Sigmoid colon (tissue), 7 donors: ENCODE results near the gene CALHM3. TPM values are rescaled to one million over a fixed set of nuclear protein-coding genes. Genes with fewer than 3 reads are reported as not detected.

Experiments
- DNase-seq: peaks from one replicate; pipeline ENCODE4 v3.0.0-alpha.2; 2019
- H3K27ac ChIP-seq, 4 donors: fragments of 200-600 bp; sonication (generic); one replicate each; pipeline ENCODE4 v1.5.1; 2016 to 2019; ENCODE audit warnings: mild to moderate bottlenecking in 1 of 4
- H3K27me3 ChIP-seq, 3 donors: fragments of 200-600 bp; sonication (generic); one replicate each; pipeline ENCODE4 v1.5.1; 2019; ENCODE audit warnings: mild to moderate bottlenecking in 1 of 3
- H3K36me3 ChIP-seq, 4 donors: fragments of 200-600 bp; sonication (generic); one replicate each; pipeline ENCODE4 v1.5.1; 2016 to 2019
- H3K4me1 ChIP-seq, 4 donors: fragments of 200-600 bp; sonication (generic); one replicate each; pipeline ENCODE4 v1.5.1; 2017 to 2019
- H3K4me3 ChIP-seq, 4 donors: fragments of 200-600 bp; sonication (generic); one replicate each; pipeline ENCODE4 v1.5.1; 2017 to 2019; ENCODE audit warnings: mild to moderate bottlenecking in 2 of 4, moderate library complexity in 1 of 4
- H3K9me3 ChIP-seq, 4 donors: fragments of 200-600 bp in 3 of 4; sonication (generic) in 3 of 4; one replicate each; pipeline versions ENCODE4 v1.5.1 to v1.6.1; 2013 to 2019
- CTCF ChIP-seq, 4 experiments: fragments of 450-650 bp in 3 of 4; fragments of 200-600 bp in 1 of 4; IDR thresholded peaks; one replicate each; pipeline ENCODE4 v1.5.1; 2016 to 2019; ENCODE audit warnings: antibody characterized with exemption in 4 of 4, mild to moderate bottlenecking in 3 of 4, moderate library complexity in 2 of 4
- EP300 ChIP-seq, 4 donors: sonication (generic); formaldehyde crosslinking; IDR thresholded peaks; one replicate each; pipeline ENCODE4 v1.6.1; 2017; ENCODE audit warnings: antibody characterized with exemption in 4 of 4
- POLR2A ChIP-seq, 2 donors: fragments of 450-650 bp; IDR thresholded peaks; one replicate each; pipeline ENCODE4 v1.6.1; 2016; ENCODE audit warnings: antibody characterized with exemption in 2 of 2, mild to moderate bottlenecking in 2 of 2, moderate library complexity in 2 of 2
- POLR2AphosphoS5 ChIP-seq, 4 donors: sonication (generic); formaldehyde crosslinking; IDR thresholded peaks; one replicate each; pipeline ENCODE4 v1.6.1; 2017; ENCODE audit warnings: antibody characterized with exemption in 4 of 4
- WGBS, 2 donors: extraction: QIAGEN DNeasy Blood & Tissue Kit; methylation state at CpG; one replicate each; pipeline ENCODE4 v1.1.7; 2013; 5-methylcytosine and 5-hydroxymethylcytosine counted together
- intact Hi-C: fragments of 100-400 bp; cut with DNase I; formaldehyde crosslinking; loops from one replicate; pipeline ENCODE4 v1.15.1; 2023
- polyA plus RNA-seq, 3 donors: library from polyadenylated mRNA; stranded (reverse); fragments of 200-250 nt; gene quantifications; one replicate each; pipeline ENCODE4 v1.2.3, GENCODE V29; 2013
- total RNA-seq, 4 donors: library from RNA; depleted of rRNA; stranded (reverse); fragments of >200 nt; gene quantifications; one replicate each; pipeline ENCODE4 v1.1.0, GENCODE V29; 2016
- donor health status: healthy with polysubstance abuse.
- donor health status: Bipolar disorder and iron deficiency.
- donor health status: healthy.

The CALHM3 gene
- total and polyA plus RNA-seq, 7 donors = not detected

- H3K27ac ChIP-seq = no peak overlapping the region
- no peaks in the 10 kb centered on the region for H3K9me3 ChIP-seq
- no peak for DNase-seq
- peaks cover 14 to 93% (median 34%) of the 10 kb centered on the region in 4 donors for H3K36me3 ChIP-seq
- intact Hi-C loops = no loop called here
- no peaks in the 10 kb centered on the region for H3K27me3 ChIP-seq
- H3K4me3 ChIP-seq = no peak overlapping the region
- no peak for TF ChIP-seq POLR2A (IDR thresholded peaks at IDR 0.05)
- TF ChIP-seq POLR2AphosphoS5 (IDR thresholded peaks at IDR 0.05) = no peak
- TF ChIP-seq CTCF (IDR thresholded peaks at IDR 0.05) = no peak
- TF ChIP-seq EP300 (IDR thresholded peaks at IDR 0.05) = no peak
- WGBS, 2 donors = 71 to 76% methylated on average over 2 of the region's 2 CpGs
- no peaks in the 10 kb centered on the region for H3K4me1 ChIP-seq
These were observed 45.2 kb downstream of the CALHM3 start for GRCh38 chr10:103433858-103434257.

DNA sequence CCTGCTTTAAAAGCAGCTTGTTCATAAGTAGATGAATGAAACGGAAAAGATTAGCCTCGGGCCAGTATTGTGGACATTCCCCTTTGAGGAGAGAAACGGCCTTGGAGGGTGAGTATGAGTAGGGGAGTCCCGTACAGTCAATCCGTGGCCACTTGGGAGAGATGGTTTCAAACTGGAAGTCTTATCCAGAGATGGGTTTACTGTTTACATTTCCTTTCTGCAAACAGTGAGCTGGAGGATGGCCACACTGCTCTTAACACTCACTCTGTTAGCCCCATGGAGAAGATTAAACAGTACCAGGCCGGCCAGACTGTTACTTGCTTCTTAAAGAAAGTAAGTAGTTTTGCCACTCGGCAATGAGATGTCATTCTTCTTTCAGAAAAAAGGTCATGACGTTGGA lies 47.1 kb downstream of the CALHM3 start:
- no peak for DNase-seq
- peaks cover 2 to 93% (median 25%) of the 10 kb centered on the region in 4 donors for H3K36me3 ChIP-seq
- H3K4me3 ChIP-seq = no peak overlapping the region
- H3K4me1 ChIP-seq = no peaks in the 10 kb centered on the region
- H3K9me3 ChIP-seq = no peaks in the 10 kb centered on the region
- intact Hi-C loops = no loop called here
- no peak overlapping the region for H3K27ac ChIP-seq
- WGBS, 2 donors = 72 to 78% methylated on average over 8 of the region's 8 CpGs
- no peaks in the 10 kb centered on the region for H3K27me3 ChIP-seq
- TF ChIP-seq EP300 (IDR thresholded peaks at IDR 0.05) (no peak), POLR2AphosphoS5 (IDR thresholded peaks at IDR 0.05) (no peak), POLR2A (IDR thresholded peaks at IDR 0.05) (no peak), CTCF (IDR thresholded peaks at IDR 0.05) (no peak)

GRCh38 chr10:103429647-103430046 lies 49.4 kb downstream of the CALHM3 start:
- TF ChIP-seq POLR2A (IDR thresholded peaks at IDR 0.05) (no peak), POLR2AphosphoS5 (IDR thresholded peaks at IDR 0.05) (no peak), CTCF (IDR thresholded peaks at IDR 0.05) (no peak), EP300 (IDR thresholded peaks at IDR 0.05) (no peak)
- intact Hi-C loops = no loop called here
- no peak overlapping the region for H3K27ac ChIP-seq
- 92 to 96% methylated on average over 5 of the region's 5 CpGs for WGBS, 2 donors
- H3K9me3 ChIP-seq = no peaks in the 10 kb centered on the region
- no peaks in the 10 kb centered on the region for H3K4me1 ChIP-seq
- no peaks in the 10 kb centered on the region for H3K27me3 ChIP-seq
- DNase-seq = no peak
- H3K4me3 ChIP-seq = no peak overlapping the region
- H3K36me3 ChIP-seq = peaks cover 4 to 93% (median 37%) of the 10 kb centered on the region in 4 donors

DNA sequence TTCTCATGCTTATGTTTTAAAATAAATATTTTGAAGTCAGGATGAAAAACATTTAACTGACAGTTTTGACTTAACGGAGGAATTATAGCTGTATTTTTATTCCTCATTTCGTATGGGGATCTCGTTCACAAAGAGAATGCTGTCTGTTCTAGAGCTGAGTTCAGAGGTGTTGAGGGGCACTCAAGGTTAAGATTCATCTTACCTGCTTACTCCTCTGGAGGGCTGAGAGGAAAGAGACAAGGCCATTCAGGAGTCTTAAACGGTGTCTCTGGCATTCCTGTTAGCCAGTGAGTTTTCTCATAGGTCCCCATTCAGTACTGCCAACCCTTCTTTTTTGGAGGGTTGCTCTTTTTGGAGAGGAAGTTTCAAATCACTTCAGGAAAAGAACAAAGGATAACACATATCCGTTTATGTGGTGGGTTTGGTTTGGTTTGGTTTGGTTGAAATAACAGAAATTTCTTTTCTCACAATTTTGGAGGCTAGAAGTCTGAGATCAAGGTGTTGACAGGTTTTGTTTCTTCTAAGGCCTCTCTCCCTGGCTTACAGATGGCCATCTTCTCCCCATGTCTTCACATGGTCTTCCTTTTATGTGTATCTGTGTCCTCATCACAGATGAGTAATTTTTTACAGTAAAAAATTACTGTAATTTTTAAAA lies 49.9 kb downstream of the CALHM3 start:
- H3K9me3 ChIP-seq = no peaks in the 10 kb centered on the region
- H3K36me3 ChIP-seq = peaks cover 9 to 93% (median 37%) of the 10 kb centered on the region in 4 donors
- H3K4me1 ChIP-seq = no peaks in the 10 kb centered on the region
- 65 to 77% methylated on average over 5 of the region's 5 CpGs for WGBS, 2 donors
- H3K27me3 ChIP-seq = no peaks in the 10 kb centered on the region
- intact Hi-C loops = no loop called here
- no peak overlapping the region for H3K27ac ChIP-seq
- TF ChIP-seq CTCF (IDR thresholded peaks at IDR 0.05) (no peak), EP300 (IDR thresholded peaks at IDR 0.05) (no peak), POLR2A (IDR thresholded peaks at IDR 0.05) (no peak), POLR2AphosphoS5 (IDR thresholded peaks at IDR 0.05) (no peak)
- no peak overlapping the region for H3K4me3 ChIP-seq
- DNase-seq = no peak

DNA sequence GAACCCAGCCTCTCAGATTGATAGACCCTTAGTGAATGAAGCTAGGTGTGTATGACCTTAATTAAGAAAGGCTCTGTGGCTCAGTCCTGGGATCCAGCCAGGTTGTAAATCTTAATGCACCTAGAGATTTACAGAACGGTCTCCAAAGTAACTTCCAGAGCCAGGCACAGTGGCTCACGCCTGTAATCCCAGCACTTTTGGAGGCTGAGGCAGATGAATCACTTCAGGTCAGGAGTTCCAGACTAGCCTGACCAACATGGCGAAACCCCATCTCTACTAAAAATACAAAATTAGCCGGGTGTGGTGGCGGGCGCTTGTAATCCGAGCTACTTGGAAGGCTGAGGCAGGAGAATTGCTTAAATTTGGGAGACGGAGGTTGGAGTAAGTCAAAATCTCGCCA lies 51.2 kb downstream of the CALHM3 start:
- Histone ChIP-seq H3K4me3 (no peak overlapping the region), H3K9me3 (no peaks in the 10 kb centered on the region), H3K27ac (no peak overlapping the region), H3K4me1 (no peaks in the 10 kb centered on the region), H3K36me3 (peaks cover 10 to 93% (median 43%) of the 10 kb centered on the region in 4 donors), H3K27me3 (no peaks in the 10 kb centered on the region)
- WGBS, 2 donors = 87 to 92% methylated on average over 9 of the region's 9 CpGs
- DNase-seq = no peak
- intact Hi-C loops = no loop called here
- no peak for TF ChIP-seq POLR2A (IDR thresholded peaks at IDR 0.05)
- TF ChIP-seq CTCF (IDR thresholded peaks at IDR 0.05) = no peak
- TF ChIP-seq EP300 (IDR thresholded peaks at IDR 0.05) = no peak
- TF ChIP-seq POLR2AphosphoS5 (IDR thresholded peaks at IDR 0.05) = no peak
